Effector memory CD4-positive, alpha-beta T cell (primary cell): Measurements from ENCODE around the gene KCNIP4.

ENCODE experiments used
- DNase-seq, 3 donors: peaks; one replicate each; pipeline ENCODE4 v3.0.0-alpha.2; 2020
- H3K27ac ChIP-seq: 2 replicates; pipeline ENCODE4 v1.7.0; 2013; ENCODE audit warnings: mild to moderate bottlenecking, low read length, moderate library complexity; ENCODE audit not compliant: insufficient read depth, poor library complexity, severe bottlenecking
- H3K27me3 ChIP-seq: replicated peaks from 2 replicates; pipeline ENCODE4 v1.7.0; 2013; ENCODE audit warnings: mild to moderate bottlenecking, low read length; ENCODE audit not compliant: insufficient read depth, control insufficient read depth, poor library complexity, severe bottlenecking
- H3K36me3 ChIP-seq: 2 replicates; pipeline ENCODE4 v1.7.0; 2013; ENCODE audit warnings: mild to moderate bottlenecking, low read length, moderate library complexity; ENCODE audit not compliant: control insufficient read depth, insufficient read depth
- H3K4me1 ChIP-seq: 2 replicates; pipeline ENCODE4 v1.7.0; 2013; ENCODE audit warnings: low read length, mild to moderate bottlenecking; ENCODE audit not compliant: control insufficient read depth, insufficient read depth, poor library complexity, severe bottlenecking
- H3K4me3 ChIP-seq: 2 replicates; pipeline ENCODE4 v1.7.0; 2013; ENCODE audit warnings: low read length, low read depth, mild to moderate bottlenecking; ENCODE audit not compliant: insufficient read depth, poor library complexity, severe bottlenecking
- H3K9me3 ChIP-seq: 2 replicates; pipeline ENCODE4 v1.7.0; 2013; ENCODE audit warnings: mild to moderate bottlenecking, low read length, moderate library complexity; ENCODE audit not compliant: control insufficient read depth

Gene KCNIP4

DNA sequence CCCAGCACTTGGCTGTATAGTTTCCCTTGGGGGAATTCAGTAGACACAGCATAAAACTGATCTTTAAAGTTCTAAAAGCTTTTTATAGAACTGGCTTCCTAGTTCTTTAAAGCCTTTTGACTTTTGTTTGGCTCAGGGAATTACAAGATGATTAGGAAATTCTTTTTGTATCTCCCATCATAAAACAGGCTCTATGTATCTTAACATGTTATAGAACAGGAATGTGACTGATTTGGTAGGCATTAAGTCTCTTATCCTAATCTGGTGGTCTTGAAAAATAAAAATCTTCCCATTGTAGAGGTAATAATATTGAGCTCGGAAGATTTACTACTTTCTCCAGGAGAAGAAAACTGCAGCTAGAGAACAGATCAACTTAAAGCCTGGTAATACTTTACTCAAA lies 262.7 kb downstream of the KCNIP4 start:
- no peak for DNase-seq
- Histone ChIP-seq H3K4me1 (no peaks in the 10 kb centered on the region), H3K27ac (no peak overlapping the region), H3K9me3 (no peaks in the 10 kb centered on the region), H3K4me3 (no peak overlapping the region), H3K36me3 (no peaks in the 10 kb centered on the region), H3K27me3 (no peaks in the 10 kb centered on the region)

DNA sequence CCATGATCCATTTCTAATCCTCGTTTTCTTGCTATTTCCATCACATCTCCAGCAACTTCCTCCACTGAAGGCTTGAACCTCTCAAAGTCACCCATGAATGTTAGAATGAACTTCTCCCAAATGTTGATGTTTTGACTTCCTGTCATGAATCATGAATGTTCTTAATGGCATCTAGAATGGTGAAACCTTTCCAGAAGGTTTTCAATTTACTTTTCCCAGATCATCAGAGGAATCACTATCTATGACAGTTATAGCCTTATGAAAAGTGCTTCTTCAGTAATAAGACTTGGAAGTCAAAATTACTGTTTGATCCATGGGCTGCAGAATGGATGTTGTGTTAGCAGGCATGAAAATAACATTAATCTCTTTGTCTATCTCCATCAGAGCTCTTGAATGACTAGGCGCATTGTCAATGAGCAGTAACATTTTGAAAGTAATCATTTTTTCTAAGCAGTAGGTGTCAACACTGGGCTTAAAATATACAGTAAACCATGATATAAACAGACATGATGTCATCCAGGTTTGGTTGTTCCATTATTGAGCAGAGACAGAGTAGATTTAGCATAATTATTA lies 268.2 kb downstream of the KCNIP4 start:
- H3K4me1 ChIP-seq: no peaks in the 10 kb centered on the region
- H3K9me3 ChIP-seq: no peaks in the 10 kb centered on the region
- no peak for DNase-seq
- no peak overlapping the region for H3K4me3 ChIP-seq
- no peak overlapping the region for H3K27ac ChIP-seq
- no peaks in the 10 kb centered on the region for H3K27me3 ChIP-seq
- no peaks in the 10 kb centered on the region for H3K36me3 ChIP-seq

DNA sequence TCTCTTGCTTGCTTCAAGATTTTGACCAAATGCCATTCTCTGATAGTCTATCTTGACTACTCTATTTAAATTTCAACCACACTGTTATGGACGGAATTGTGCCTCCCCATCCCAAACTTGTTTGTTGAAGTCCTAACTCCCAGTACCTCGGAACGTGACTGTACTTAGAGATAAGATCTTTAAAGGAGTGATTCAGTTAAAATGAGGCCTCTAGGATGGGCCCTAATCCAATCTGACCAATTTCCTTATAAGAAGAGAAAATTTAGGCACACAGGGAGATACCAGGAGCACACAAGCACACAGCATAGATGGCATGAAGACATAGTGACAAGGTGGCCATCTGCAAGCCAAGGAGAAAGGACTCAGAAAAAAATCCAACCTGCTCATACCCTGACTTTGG lies 269.9 kb downstream of the KCNIP4 start:
- Histone ChIP-seq H3K27me3 (no peaks in the 10 kb centered on the region), H3K4me3 (no peak overlapping the region), H3K27ac (no peak overlapping the region), H3K36me3 (no peaks in the 10 kb centered on the region), H3K9me3 (no peaks in the 10 kb centered on the region), H3K4me1 (no peaks in the 10 kb centered on the region)
- DNase-seq: no peak

- H3K27me3 ChIP-seq: no peaks in the 10 kb centered on the region
- DNase-seq: no peak
- H3K36me3 ChIP-seq: no peaks in the 10 kb centered on the region
- H3K9me3 ChIP-seq: no peaks in the 10 kb centered on the region
- H3K4me3 ChIP-seq: no peak overlapping the region
- no peaks in the 10 kb centered on the region for H3K4me1 ChIP-seq
- no peak overlapping the region for H3K27ac ChIP-seq
These were observed 271.4 kb downstream of the KCNIP4 start for GRCh38 chr4:21677173-21677572.

GRCh38 chr4:21664355-21664754 lies 284.2 kb downstream of the KCNIP4 start:
- no peak overlapping the region for H3K27ac ChIP-seq
- no peaks in the 10 kb centered on the region for H3K36me3 ChIP-seq
- H3K27me3 ChIP-seq: no peaks in the 10 kb centered on the region
- H3K4me1 ChIP-seq: no peaks in the 10 kb centered on the region
- no peak overlapping the region for H3K4me3 ChIP-seq
- H3K9me3 ChIP-seq: no peaks in the 10 kb centered on the region
- no peak for DNase-seq

DNA sequence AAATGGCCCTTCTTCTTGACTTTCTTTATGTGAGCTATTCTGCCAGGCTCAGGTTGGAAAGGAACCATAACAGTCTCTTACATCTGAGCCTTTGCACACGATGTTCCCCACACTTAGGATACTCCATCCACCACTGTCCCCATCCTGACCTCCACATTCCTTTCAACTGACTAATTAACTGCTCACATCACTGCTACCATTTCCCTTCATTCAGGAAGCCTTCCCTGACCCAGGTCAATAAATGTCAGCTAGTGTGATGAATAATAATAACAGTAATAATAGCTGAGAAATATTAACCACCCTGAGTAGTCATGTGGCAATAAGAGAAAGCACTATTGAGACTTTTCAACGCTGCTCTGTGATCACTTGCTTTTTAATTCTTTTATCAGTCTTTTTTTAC lies 291.7 kb downstream of the KCNIP4 start:
- Histone ChIP-seq H3K27ac (no peak overlapping the region), H3K27me3 (no peaks in the 10 kb centered on the region), H3K4me3 (no peak overlapping the region), H3K36me3 (no peaks in the 10 kb centered on the region), H3K9me3 (no peaks in the 10 kb centered on the region), H3K4me1 (no peaks in the 10 kb centered on the region)
- DNase-seq: no peak

DNA sequence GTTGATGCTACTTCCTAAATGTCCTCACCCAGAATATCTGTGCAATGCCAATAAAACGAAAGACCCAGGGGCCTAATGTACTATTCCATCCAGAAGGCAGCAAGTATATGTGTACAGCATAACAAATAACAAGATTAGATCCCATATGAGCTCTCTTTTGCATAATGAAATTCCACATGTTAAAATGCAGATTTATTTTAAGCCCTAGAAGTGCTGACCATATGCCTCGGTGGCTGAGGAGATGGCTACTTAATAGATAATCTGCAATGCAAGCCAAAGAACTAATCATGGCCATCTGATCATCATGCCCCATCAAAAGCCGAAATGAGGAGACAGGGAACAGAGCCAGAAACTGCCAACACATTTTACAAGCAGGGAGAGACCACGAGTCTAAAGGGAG lies 293.5 kb downstream of the KCNIP4 start:
- Histone ChIP-seq H3K4me3 (no peak overlapping the region), H3K4me1 (no peaks in the 10 kb centered on the region), H3K27ac (no peak overlapping the region), H3K36me3 (no peaks in the 10 kb centered on the region), H3K27me3 (no peaks in the 10 kb centered on the region), H3K9me3 (no peaks in the 10 kb centered on the region)
- DNase-seq: no peak

DNA sequence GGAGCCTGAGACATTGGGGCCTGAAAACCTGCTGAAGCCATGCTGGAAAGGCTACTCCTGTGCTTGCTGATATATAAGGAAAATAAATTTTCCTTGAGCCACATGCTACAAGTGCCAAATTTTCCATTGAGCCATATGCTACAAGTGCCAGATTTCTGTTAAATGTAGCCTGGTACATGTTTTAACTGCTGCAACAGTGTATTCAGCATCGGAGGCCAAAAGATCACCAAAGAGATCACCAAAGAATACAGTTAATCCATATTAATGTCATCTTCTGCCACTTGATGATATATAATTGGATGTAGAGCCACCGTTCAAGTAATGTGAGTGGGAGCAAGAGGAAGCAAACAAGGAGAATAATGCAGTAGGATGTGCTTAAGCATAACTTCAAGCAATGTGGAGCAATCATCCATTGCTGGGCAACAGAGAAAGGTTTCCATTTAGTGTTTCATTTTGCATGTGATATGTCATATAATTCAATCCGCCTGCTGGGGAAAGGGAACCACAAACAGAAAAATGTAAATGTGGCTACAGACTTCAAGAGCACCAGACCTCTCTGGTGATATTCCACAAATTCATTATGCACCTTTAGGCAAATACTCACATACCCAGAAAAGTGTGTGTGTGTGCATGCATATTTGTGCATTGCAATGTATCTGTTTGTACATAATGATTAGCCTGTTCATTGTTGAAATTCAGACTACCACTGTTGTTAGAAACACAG lies 295.9 kb downstream of the KCNIP4 start:
- no peaks in the 10 kb centered on the region for H3K36me3 ChIP-seq
- no peaks in the 10 kb centered on the region for H3K27me3 ChIP-seq
- no peak overlapping the region for H3K27ac ChIP-seq
- no peak overlapping the region for H3K4me3 ChIP-seq
- DNase-seq: no peak
- no peaks in the 10 kb centered on the region for H3K9me3 ChIP-seq
- H3K4me1 ChIP-seq: no peaks in the 10 kb centered on the region

DNA sequence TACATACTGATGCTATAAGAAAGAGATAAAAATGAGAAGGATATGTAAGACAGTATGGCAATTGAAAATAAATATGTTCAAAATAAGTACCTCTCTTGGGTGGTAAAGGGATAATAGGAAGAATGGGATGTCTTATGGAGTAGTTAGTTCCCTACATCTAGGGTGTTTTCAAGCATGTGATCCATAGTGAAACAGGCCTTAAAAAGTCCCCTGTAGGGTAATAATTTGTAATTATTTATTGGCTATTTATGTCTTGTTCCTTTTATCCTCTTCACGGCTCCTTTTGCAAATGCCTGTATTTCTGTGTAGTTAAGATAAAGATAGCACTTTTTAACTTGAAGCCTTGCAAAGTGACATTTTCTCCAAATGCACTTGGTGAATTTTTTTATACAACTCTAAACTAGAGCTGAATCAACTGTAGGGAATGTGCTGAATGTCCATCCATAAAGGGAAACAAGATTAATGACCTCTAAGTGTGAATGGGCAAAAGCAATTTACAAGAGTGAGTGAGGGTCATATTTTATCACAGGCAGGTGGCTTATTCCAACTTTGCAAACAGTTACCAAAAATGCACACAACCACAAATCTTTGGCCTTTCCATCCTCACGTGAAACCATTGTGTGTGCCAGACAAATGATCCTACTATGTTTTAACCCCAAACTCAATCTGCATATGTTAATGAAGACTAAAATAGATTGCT lies 299.0 kb downstream of the KCNIP4 start:
- no peaks in the 10 kb centered on the region for H3K4me1 ChIP-seq
- no peaks in the 10 kb centered on the region for H3K9me3 ChIP-seq
- H3K27me3 ChIP-seq: no peaks in the 10 kb centered on the region
- no peaks in the 10 kb centered on the region for H3K36me3 ChIP-seq
- DNase-seq: no peak
- H3K27ac ChIP-seq: no peak overlapping the region
- no peak overlapping the region for H3K4me3 ChIP-seq

GRCh38 chr4:21645776-21646175 lies 302.8 kb downstream of the KCNIP4 start:
- no peaks in the 10 kb centered on the region for H3K36me3 ChIP-seq

More at GRCh38 chr4:21645776-21646175, 302.8 kb downstream of the KCNIP4 start:
- Histone ChIP-seq H3K4me3 (no peak overlapping the region), H3K4me1 (no peaks in the 10 kb centered on the region), H3K27ac (no peak overlapping the region), H3K27me3 (no peaks in the 10 kb centered on the region), H3K9me3 (peaks cover 2% of the 10 kb centered on the region)
- DNase-seq: no peak
